ENCODE data around the gene SYTL2. TPM values are rescaled to one million over a fixed set of nuclear protein-coding genes. Genes with fewer than 3 reads are reported as not detected.

The SYTL2 gene
- total RNA-seq, 6 experiments from 2014 or later, result 4.2 to 14.9 (median 8.7) TPM

DNA sequence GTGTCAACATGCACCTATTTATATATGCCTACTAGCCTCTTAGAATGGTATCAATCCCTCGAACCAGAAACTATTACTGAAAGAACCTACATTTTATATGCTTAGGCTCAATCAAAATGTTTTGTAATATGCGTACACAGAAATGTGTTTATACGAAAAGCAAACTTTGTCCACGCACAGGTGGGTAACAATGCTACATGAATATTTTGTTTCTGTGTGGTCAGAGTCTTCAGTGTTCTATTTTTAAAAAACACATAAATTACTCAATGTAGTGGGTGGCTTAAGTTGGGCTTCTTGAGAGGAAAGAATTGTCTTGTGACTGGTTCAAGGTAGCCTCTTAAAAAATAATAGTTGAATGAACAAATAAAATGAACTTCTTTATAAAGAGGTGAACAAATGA is 46.1 kb downstream of the SYTL2 start:
- Histone ChIP-seq H3K4me3 (no peak overlapping the region), H3K4me1 (no peaks in the 10 kb centered on the region), H3K36me3 (no peaks in the 10 kb centered on the region), H3K27me3 (no peaks in the 10 kb centered on the region), H3K9me3 (no peaks in the 10 kb centered on the region), H3K27ac (no peak overlapping the region)
- TF ChIP-seq, protein P1, sequence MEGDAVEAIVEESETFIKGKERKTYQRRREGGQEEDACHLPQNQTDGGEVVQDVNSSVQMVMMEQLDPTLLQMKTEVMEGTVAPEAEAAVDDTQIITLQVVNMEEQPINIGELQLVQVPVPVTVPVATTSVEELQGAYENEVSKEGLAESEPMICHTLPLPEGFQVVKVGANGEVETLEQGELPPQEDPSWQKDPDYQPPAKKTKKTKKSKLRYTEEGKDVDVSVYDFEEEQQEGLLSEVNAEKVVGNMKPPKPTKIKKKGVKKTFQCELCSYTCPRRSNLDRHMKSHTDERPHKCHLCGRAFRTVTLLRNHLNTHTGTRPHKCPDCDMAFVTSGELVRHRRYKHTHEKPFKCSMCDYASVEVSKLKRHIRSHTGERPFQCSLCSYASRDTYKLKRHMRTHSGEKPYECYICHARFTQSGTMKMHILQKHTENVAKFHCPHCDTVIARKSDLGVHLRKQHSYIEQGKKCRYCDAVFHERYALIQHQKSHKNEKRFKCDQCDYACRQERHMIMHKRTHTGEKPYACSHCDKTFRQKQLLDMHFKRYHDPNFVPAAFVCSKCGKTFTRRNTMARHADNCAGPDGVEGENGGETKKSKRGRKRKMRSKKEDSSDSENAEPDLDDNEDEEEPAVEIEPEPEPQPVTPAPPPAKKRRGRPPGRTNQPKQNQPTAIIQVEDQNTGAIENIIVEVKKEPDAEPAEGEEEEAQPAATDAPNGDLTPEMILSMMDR (IDR thresholded peaks at IDR 0.05), result no peak
- no peak for TF ChIP-seq POLR2A (IDR thresholded peaks at IDR 0.05)
- DNase-seq (no peak), ATAC-seq (no peak)
- intact Hi-C loops (cut with DNase I), result no loop called here
- whole genome bisulfite sequencing (ENCODE audit: insufficient coverage, low coverage, low lambda C conversion rate, missing lambda C conversion rate), result 51% methylated on average over 4 of the region's 4 CpGs

DNA sequence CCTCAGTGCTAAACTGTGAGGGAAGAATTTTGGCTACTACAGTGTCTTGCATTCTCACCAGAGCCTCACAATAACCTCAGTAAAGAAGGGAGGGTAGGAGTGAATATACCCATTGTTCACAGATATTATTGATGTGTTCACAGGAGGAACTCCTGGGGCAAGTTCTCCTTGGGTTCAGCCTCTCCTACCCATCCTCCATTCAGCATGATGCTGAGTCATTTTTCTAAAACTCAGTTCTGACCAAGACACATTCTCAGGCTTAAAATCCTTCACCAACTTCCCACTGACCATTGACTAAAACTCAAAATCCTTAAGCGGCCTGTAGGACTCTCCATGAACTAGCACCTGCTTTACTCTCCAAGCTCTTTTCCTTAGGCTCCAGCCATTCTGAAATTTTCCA is 48.7 kb downstream of the SYTL2 start:
- no peaks in the 10 kb centered on the region for H3K4me1 ChIP-seq
- WGBS (ENCODE audit: insufficient coverage, low coverage, low lambda C conversion rate, missing lambda C conversion rate), result 85% methylated on average over 1 of the region's 1 CpG
- intact Hi-C loops (cut with DNase I), result no loop called here
- H3K4me3 ChIP-seq, result no peak overlapping the region
- H3K36me3 ChIP-seq, result no peaks in the 10 kb centered on the region
- no peak for DNase-seq
- no peaks in the 10 kb centered on the region for H3K27me3 ChIP-seq
- no peak for TF ChIP-seq POLR2A (IDR thresholded peaks at IDR 0.05)
- TF ChIP-seq, protein P1 (IDR thresholded peaks at IDR 0.05), result no peak
- H3K27ac ChIP-seq, result no peak overlapping the region
- no peak for ATAC-seq
- no peaks in the 10 kb centered on the region for H3K9me3 ChIP-seq

DNA sequence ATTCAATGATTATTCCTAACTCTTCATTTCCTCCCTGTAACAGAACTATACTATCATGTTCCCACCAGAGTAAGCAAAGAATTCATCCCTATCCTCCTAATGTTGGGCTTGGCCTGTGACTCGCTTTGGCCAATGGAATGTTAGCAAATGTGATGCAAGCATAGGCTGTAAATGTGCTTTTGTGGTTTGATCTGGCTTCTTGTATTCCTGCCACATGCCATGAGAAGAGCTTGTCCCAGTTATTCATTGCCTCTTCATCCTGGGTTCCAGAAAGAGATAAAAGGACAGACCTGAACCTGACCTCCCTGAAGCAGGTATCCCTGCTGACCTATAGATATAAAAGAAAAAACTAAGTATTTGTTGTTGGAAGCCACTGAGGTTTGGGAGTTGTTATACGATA is 51.0 kb downstream of the SYTL2 start:
- intact Hi-C loops (cut with DNase I), result no loop called here
- no peaks in the 10 kb centered on the region for H3K9me3 ChIP-seq
- H3K4me1 ChIP-seq, result no peaks in the 10 kb centered on the region
- no peak for TF ChIP-seq POLR2A (IDR thresholded peaks at IDR 0.05)
- TF ChIP-seq, protein P1 (IDR thresholded peaks at IDR 0.05), result no peak
- 94% methylated on average over 2 of the region's 2 CpGs for WGBS (ENCODE audit: insufficient coverage, low coverage, low lambda C conversion rate, missing lambda C conversion rate)
- H3K27me3 ChIP-seq, result no peaks in the 10 kb centered on the region
- no peak overlapping the region for H3K4me3 ChIP-seq
- no peak overlapping the region for H3K27ac ChIP-seq
- no peaks in the 10 kb centered on the region for H3K36me3 ChIP-seq
- DNase-seq (no peak), ATAC-seq (no peak)

DNA sequence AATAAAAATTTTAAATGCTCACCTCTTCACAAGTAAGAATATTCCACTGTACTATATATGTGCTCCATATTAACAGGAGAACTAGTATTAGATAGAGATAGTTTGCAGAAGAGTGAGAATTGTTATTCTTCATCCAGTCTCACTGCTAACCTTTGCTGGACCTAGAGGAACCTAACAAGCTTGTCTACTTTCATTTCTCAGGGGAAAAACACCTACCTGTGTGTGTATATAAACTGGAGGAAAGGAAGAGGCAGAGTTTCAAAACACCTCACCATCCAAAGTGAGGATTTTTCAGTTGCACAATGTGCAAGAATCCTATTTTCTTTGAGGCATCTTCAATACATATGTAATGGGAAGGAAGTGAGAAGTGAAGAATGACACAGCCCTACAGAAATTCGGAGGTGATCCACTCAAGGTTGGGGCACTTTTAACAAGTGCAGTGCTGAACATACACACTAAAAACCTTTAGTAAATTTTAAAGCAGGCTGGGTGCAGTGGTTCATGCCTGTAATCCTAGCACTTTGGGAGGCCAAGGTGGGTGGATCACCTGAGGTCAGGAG is 52.4 kb downstream of the SYTL2 start:
- H3K27me3 ChIP-seq, result no peaks in the 10 kb centered on the region
- no peak overlapping the region for H3K4me3 ChIP-seq
- intact Hi-C loops (cut with DNase I), result no loop called here
- no peak for DNase-seq
- no peaks in the 10 kb centered on the region for H3K9me3 ChIP-seq
- no peaks in the 10 kb centered on the region for H3K4me1 ChIP-seq
- H3K27ac ChIP-seq, result no peak overlapping the region
- H3K36me3 ChIP-seq, result no peaks in the 10 kb centered on the region
- TF ChIP-seq, protein P1 (IDR thresholded peaks at IDR 0.05), result no peak
- no peak for TF ChIP-seq POLR2A (IDR thresholded peaks at IDR 0.05)
- WGBS (ENCODE audit: insufficient coverage, low coverage, low lambda C conversion rate, missing lambda C conversion rate), result 36% methylated on average over 1 of the region's 1 CpG
- ATAC-seq, result no peak

DNA sequence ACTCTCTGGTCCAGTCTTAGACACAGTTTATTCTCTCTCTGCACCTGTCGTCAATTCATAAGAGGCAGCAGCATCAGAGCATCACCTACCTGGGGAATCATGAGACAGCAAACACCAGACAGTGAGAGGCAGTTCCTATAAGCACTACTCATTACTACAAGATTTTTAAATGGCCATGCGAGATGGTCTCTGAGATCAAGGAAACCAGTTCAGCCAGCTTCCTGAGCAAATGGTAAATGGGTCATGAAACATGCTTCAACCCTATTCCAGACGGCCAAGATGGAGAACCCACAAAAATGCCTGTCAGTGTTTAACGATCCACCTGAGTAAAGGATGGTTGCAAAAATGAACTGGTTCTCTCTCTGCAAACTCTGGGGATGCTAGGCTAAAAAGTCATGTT is 52.9 kb downstream of the SYTL2 start:
- no peak for DNase-seq
- TF ChIP-seq, protein P1 (IDR thresholded peaks at IDR 0.05), result no peak
- no peak for TF ChIP-seq POLR2A (IDR thresholded peaks at IDR 0.05)
- Histone ChIP-seq H3K9me3 (no peaks in the 10 kb centered on the region), H3K27me3 (no peaks in the 10 kb centered on the region), H3K36me3 (no peaks in the 10 kb centered on the region), H3K4me3 (no peak overlapping the region), H3K4me1 (no peaks in the 10 kb centered on the region), H3K27ac (no peak overlapping the region)
- intact Hi-C loops (cut with DNase I), result no loop called here
- 68% methylated on average over 4 of the region's 4 CpGs for WGBS (ENCODE audit: insufficient coverage, low coverage, low lambda C conversion rate, missing lambda C conversion rate)
- ATAC-seq, result no peak

Measured in right lobe of liver (tissue), 6 donors.